IPS-18c (cell line): ENCODE measurements around the gene FHOD3.

Experiments used
- H3K4me3 ChIP-seq: 2 replicates; pipeline ENCODE4 v1.7.0; 2013; ENCODE audit warnings: low read depth, mild to moderate bottlenecking, low read length, moderate library complexity; ENCODE audit not compliant: insufficient read depth
- H3K9me3 ChIP-seq: one replicate; pipeline ENCODE4 v1.6.1; 2013; ENCODE audit warnings: mild to moderate bottlenecking, low read length, moderate library complexity; ENCODE audit not compliant: control insufficient read depth, insufficient read depth

FHOD3 gene

DNA sequence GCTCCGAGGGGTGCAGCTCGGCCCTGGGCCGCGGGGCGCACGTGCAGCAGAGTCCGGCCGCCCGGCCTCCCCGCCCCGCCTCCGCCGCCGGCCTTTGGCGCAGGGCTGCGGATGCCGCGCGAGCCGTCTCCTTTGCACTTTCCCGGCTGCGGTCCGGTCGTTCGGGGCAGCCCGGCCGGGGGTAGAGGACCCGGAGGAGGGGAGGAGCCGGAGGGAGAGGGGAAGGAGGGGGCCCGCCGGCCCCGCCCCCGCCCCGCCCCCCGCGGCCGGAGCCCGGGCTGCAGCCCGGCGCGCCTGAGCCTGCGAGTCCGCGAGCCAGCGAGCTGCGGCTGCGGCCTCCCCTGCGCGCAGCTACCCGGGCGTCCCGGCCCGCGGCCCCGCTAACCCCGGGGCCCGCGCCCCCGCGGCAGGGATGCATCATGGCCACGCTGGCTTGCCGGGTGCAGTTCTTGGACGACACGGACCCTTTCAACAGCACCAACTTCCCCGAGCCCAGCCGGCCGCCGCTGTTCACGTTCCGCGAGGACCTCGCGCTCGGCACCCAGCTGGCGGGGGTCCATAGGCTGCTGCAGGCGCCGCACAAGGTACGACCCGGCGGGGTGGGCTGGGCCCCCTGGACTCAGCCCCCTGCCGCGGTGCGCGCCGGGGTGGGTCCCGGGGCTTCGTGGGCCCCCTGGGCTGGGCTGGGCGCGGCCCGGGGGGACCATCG lies at the start of gene FHOD3:
TSS of gene FHOD3 (plus strand) at position 297 of the 709 bp plus-strand sequence. CDS start at position 420, 123 bp downstream.
- Histone ChIP-seq H3K4me3 (peak within 1 kb of the TSS; percentile 81), H3K9me3 (no peaks in the 10 kb centered on the region)

DNA sequence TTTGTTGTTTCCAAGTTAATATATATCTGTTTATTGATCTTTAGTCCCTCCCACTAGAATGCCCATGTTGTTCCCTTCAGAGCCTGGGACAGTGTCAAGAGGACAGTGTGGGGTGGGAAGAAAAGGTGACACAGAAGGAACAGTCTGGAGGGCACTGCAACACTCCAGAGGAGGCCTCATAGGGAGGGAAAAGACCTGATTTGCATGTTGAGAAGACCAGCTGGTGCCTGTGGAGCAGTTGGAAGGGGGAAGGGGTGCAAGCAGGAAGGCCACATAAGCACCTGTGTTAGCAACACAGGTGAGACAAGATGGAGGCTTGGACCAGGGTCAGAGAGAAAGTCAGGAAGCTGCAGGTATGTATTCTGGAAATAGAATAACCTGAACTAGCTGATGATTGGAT lies 48.1 kb upstream of the FHOD3 start:
- Histone ChIP-seq H3K9me3 (no peaks in the 10 kb centered on the region), H3K4me3 (no peak overlapping the region)

DNA sequence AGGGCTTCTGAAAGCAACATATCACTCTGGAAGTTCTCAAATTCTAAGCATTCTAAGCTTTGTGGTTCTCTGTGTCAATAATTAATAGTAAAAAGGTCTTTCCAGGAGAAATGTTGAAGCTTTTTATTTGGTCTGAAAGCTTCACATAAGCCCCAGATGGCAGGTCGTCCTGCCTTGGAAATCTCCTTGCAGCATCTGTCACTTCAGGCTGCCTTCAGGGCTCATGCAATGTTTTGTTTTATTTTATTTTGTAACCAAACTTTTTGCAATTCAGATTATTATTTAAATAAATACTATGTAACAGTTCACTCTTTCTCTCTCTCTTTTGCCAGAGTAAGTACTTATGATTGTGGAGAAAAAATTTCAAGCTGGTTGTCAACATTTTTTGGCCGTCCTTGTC lies 46.7 kb upstream of the FHOD3 start:
- H3K4me3 ChIP-seq, result no peak overlapping the region
- no peaks in the 10 kb centered on the region for H3K9me3 ChIP-seq

DNA sequence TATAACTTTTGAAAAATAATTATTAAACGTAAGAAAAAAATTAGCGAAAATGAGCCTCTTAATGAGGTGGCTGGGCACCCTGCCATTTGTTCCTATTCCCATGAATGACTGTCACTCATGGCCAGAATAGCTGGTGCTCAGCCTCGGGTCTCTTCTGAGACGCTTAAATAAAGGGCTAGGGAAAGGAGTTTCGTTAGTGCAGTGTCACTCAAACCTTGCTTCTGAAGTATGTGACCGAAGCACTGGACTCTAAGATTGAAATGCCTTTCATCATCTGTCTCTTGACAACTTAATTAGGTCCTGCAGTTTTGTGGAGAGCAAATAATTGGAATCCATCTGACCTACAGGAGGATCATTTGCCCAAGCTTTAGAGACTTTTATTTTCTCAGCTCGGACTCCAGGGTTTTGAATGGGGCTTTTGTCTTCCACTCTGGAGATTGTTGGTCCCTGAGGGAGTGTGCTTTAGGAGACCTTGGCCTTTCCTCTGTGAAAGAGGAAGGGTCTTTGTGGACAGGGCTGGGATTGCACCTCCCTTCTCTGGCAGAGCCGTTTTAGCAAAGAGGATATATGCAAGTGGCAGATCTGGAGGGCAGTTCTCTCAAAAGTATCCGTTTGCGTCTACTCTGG lies 42.3 kb upstream of the FHOD3 start:
- H3K4me3 ChIP-seq, result no peak overlapping the region
- no peaks in the 10 kb centered on the region for H3K9me3 ChIP-seq

DNA sequence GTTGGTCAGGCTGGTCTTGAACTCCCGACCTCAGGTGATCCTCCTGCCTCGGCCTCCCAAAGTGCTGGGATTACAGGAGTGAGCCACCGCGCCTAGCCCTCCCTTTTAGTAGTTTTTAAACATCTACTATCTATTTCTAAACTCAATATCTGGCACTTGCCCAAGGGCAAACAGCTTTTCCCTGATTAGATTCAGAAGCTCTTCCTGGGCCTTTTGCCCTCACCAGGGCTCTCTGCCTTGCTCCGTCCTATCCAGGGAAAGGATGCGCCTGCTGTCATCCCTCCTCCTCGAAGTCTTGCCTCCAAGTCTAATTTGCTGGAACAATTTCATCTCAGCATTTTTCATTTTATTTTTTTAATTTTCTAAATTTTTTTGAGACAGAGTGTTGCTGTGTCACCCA lies 41.4 kb upstream of the FHOD3 start:
- Histone ChIP-seq H3K9me3 (no peaks in the 10 kb centered on the region), H3K4me3 (no peak overlapping the region)

DNA sequence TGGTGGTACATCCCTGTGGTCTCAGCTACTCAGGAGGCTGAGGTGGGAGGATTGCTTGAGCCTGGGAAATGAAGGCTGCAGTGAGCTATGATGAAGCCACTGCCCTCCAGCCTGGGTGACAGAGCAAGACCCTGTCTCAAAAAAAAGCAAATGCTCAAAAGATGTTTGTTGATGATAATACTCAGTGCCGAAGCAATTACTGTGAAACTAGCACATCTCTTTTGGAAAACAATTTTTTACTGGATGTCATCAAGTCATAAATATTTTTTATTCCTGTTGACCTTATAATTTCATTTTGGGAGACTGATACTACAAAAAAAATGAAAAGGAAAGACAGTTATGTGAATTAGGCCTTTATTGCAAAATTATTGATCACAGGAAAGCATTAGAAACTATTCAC lies 34.5 kb upstream of the FHOD3 start:
- H3K9me3 ChIP-seq, result no peaks in the 10 kb centered on the region
- no peak overlapping the region for H3K4me3 ChIP-seq

DNA sequence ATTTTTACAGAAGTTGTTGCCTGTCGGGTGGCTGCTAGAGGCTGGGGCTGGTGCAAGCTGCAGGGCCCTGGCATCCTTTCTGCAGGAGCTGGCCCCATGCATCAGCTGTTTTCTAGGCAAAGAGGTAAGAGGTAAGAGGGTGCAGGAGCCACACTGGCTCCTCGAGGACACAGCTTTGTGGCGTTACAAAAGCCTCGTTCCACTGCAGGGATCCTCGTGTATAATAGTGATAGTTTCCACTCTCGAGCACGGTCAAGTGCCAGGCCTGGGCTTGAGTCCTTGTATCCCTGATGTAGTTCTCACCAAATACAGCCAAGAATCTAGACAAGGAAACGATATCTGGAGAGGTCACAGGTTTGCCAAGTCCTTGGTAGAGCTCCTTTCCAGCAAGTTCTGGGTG lies 33.2 kb upstream of the FHOD3 start:
- Histone ChIP-seq H3K9me3 (no peaks in the 10 kb centered on the region), H3K4me3 (no peak overlapping the region)

DNA sequence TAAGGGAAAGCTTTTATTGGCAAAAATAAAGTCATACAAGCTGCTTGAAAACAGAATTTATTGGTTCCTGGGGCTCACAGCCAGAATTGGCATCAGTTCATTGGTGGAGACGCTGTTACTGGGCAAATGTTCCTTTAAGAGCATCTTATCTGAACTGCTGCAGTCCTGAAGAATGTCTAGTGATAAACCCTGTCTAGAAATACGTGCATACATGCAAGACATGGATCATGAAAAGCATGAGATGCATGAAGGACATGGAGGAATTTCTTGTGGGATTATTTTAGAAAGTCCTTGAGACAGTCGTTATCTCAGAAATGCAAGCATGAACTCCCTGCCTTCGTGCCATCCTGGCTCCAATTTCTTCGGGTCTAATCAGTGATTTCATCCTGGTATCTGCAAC lies 32.5 kb upstream of the FHOD3 start:
- Histone ChIP-seq H3K4me3 (no peak overlapping the region), H3K9me3 (no peaks in the 10 kb centered on the region)

DNA sequence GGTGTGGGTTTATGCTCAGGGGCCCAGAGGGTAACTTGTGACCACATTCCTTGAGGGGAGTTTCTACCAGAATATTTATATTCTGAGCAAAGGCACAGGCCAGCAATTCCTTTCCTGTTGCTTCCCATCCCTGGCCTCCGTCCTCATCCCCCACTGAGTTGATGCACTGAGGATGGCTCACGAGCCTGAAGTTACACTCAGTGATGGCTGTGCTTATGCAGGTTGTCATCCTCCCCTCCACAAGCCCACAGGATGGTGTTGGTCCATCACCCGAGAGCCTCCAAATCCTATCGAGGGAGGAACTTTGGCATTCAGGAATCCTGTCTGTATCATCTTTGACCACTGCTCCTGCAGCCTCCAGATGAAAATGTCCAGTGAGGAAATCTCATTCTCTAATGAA lies 28.4 kb upstream of the FHOD3 start:
- Histone ChIP-seq H3K9me3 (no peaks in the 10 kb centered on the region), H3K4me3 (no peak overlapping the region)

DNA sequence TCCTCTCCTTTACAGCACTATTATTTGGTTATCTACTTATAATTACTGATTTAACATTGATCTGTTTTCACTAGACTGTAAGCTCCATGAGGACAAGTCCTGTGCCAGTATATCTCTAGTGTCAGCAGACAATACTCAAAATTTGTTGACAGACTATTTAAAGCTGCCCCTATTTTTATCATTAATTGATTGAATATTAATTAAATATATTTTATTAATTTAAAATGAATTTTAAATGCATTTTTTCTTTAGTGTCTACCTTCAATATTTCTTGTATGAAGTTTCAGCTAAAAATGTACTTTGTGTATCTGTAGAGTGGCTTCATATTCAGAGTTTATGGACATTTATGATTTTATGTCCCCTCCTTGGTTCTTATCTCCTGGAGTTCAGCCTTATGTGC lies 26.4 kb upstream of the FHOD3 start:
- H3K4me3 ChIP-seq, result no peak overlapping the region
- H3K9me3 ChIP-seq, result no peaks in the 10 kb centered on the region

DNA sequence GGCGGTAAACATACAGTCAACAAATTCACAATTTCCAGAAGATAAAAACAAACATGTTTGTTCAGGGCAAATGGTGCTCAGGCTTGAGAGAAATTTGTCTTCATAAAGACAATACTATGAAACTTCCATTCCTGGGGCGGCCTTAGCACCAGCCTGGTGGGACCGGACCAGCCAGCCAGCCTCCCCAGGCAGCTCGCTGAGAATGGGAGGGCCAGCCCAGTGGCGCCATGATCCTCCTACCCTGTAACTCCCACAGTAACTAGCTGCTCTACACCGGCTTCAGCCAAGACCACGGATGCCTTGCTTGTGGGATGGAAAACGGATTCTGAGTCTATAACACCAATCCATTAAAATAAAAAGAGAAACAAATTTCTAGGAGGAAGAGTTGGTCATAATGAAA lies 24.2 kb upstream of the FHOD3 start:
- Histone ChIP-seq H3K4me3 (no peak overlapping the region), H3K9me3 (no peaks in the 10 kb centered on the region)

DNA sequence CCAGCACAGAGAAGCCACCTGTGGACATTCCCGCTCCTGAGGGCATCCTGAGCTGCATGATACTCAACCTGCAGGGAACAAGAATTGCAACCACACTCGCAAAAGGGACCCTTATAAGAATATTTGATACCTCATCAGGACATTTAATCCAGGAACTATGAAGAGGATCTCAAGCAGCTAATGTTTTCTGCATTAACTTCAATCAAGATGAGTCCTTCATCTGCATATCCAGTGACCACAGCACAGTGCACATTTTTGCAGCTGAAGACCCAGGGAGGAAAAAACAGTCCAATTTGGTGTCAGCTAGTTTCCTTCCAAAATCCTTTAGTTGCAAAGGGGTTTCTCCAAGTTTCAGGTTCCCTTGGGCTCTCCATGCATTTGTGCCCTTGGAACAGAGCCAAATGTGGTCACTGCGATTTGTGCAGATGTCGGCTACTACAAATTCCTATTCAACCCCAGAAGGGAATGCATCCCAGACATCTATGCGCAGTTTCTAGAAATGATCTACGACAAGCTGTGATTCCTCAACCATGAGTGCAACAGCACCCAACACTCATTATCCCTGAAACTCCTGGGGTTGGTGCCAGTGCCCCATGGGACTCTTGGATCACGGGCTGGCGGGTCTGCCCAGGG lies 23.3 kb upstream of the FHOD3 start:
- Histone ChIP-seq H3K9me3 (no peaks in the 10 kb centered on the region), H3K4me3 (no peak overlapping the region)

DNA sequence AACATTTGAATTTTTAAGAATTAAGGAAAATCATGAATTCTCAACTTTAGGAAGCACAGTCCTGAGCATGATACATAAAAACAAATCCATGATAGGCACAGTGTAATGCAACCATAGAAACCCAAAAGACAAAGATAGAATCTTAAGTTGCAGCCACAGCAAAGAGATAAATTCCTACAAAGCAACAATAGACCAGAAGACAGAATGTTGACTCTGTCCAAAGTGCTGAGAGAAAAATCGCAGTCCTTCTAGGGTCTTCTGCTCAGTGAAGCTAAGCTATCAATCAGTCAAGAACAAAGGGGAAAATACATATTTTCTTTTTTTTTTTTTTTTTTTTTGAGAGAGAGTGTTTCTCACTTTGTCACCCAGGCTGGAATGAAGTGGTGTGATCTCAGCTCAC lies 22.0 kb upstream of the FHOD3 start:
- no peaks in the 10 kb centered on the region for H3K9me3 ChIP-seq
- H3K4me3 ChIP-seq, result no peak overlapping the region

DNA sequence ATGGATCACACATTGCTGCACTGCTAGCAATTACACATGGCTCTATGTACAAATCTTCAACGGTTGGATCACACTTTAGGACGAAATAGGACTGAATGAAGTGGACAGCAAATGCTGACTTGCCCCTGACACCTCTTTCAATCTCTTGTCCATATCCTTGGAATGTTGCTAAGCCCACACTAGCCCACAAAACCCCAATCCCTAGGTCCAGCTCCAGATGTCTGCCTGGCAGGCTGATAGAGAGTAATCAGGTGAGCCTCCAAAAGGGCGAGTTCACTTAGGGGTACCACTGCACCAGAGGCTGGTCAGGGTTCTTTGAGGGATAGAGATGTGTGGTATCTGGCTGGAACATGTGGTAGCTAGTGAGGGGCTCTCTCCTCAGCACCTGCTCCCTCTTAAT lies 18.5 kb upstream of the FHOD3 start:
- H3K4me3 ChIP-seq, result no peak overlapping the region
- H3K9me3 ChIP-seq, result no peaks in the 10 kb centered on the region

DNA sequence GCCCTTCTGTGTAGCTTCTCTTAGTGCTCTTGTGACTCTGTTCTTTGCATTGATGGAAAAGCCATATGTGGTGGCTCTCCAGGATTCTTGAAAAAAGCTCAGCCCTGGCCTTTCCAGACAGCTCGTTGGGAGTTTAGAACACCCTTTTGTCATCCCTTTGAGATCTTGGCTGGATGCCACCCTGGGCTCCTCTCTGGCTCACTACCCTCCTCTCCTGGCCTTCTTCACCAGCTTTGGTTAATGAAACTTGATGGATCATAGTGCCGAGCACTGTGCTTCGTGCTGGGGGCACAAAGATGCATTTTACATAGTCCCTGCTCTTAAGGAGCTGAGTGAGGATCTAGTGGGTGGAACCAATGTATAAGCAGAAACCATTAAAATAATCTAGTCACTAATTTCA lies 15.6 kb upstream of the FHOD3 start:
- Histone ChIP-seq H3K9me3 (no peaks in the 10 kb centered on the region), H3K4me3 (no peak overlapping the region)

DNA sequence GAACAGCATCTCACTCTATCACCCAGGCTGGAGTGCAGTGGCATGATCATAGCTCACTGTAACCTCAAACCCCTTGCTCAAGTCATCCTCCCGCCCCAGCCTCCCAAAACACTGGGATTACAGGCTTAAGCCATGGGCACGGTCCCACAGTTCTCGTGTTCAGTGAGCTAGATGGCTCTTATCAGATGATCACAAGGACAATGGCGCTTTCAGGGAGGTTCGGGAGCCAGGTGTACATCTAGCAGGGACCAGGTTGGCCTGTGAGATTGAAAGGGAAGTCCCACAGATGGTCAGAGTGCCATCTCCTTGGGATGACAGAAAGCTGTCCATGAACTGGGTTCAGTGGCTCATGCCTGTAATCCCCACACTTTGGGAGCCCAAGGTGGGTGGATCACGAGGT lies 14.1 kb upstream of the FHOD3 start:
- H3K4me3 ChIP-seq, result no peak overlapping the region
- H3K9me3 ChIP-seq, result no peaks in the 10 kb centered on the region

DNA sequence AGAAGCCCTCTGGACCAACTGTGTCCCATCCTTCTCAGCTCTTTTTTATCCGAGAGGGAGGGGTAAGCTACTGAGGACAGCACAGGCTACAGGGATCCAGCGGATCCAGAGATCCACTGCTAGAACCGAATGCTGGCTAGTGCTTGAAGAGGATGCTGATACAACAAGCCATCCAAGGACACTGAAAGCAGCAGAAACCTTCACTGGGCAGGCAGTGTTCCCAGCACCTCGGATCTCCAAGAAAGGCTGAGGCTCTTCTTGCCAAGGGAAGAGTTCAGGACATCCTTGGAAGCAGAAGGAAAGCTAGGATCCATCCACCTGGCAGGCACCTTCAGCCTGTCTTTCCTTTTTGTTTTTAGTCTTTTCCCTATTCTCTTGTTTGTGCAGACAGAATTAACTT lies 13.2 kb upstream of the FHOD3 start:
- H3K9me3 ChIP-seq, result no peaks in the 10 kb centered on the region

DNA sequence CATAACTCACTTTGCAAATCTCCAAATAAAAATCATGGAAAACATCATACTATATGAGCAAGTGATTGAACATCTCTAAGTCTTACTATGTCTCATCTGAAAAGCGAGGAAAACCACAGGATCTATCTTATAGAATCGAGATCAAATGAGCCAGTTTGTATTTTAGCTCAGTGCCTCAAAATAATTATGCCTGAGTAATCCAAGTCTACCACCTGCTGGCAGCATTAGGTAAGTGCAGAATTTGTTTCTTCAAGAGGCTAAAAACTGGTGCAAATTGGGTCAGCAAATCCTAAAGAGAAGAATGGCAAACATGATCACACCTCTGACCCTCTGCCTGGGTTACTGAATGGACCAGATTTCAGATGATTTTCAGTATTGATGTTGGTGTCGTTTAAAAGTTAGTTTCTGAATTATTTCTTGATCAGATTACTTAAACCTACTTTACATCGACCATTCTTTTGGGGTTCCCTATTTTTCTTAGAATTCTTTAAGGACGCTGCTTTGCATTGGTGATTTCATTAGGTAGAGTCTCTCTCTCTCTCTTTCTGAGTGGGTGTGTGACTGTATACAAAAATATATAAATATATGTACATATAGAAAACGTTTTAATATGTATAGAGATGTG lies 12.7 kb upstream of the FHOD3 start:
- H3K4me3 ChIP-seq, result no peak overlapping the region

More for the DNA sequence above, 13.2 kb upstream of the FHOD3 start:
- H3K4me3 ChIP-seq, result no peak overlapping the region

More for the DNA sequence above, 12.7 kb upstream of the FHOD3 start:
- no peaks in the 10 kb centered on the region for H3K9me3 ChIP-seq
